H54 (cell line): Measurements from ENCODE around the gene TPD52L1.

Source experiments
- DNase-seq: peaks from one replicate; pipeline ENCODE4 v3.0.0; 2011; ENCODE audit warnings: low spot score, mixed read lengths; ENCODE audit not compliant: insufficient read length
- FAIRE-seq: peaks from 3 replicates; lab custom pipeline; 2011; peaks lifted over from hg19 to GRCh38; lab: Jason Lieb, UNC
- POLR2A ChIP-seq: IDR thresholded peaks from 2 replicates; pipeline ENCODE4 v1.6.1; 2011; ENCODE audit warnings: low read depth, mild to moderate bottlenecking, low read length

The TPD52L1 gene

GRCh38 chr6:125285353-125285752, 131.8 kb downstream of the TPD52L1 start:
- FAIRE-seq (no peak), DNase-seq (no peak)
- TF ChIP-seq POLR2A: no peak

GRCh38 chr6:125285936-125286335, 132.4 kb downstream of the TPD52L1 start:
- FAIRE-seq (no peak), DNase-seq (no peak)
- TF ChIP-seq POLR2A: no peak

- TF ChIP-seq POLR2A: no peak
- no peak for DNase-seq
- no peak for FAIRE-seq
Observed at GRCh38 chr6:125287718-125288117, 134.1 kb downstream of the TPD52L1 start.

- no peak for FAIRE-seq
Observed at GRCh38 chr6:125293587-125293986, 140.0 kb downstream of the TPD52L1 start.

GRCh38 chr6:125294036-125294435, 140.5 kb downstream of the TPD52L1 start:
- no peak for TF ChIP-seq POLR2A
- DNase-seq (no peak), FAIRE-seq (no peak)

More at GRCh38 chr6:125293587-125293986, 140.0 kb downstream of the TPD52L1 start:
- TF ChIP-seq POLR2A: no peak
- DNase-seq: no peak

- FAIRE-seq: no peak
- TF ChIP-seq POLR2A: no peak
- no peak for DNase-seq
Observed at GRCh38 chr6:125294925-125295324, 141.4 kb downstream of the TPD52L1 start.

- TF ChIP-seq POLR2A: no peak
- FAIRE-seq: no peak
- no peak for DNase-seq
Observed at GRCh38 chr6:125296471-125296870, 142.9 kb downstream of the TPD52L1 start.

GRCh38 chr6:125299257-125299656, 145.7 kb downstream of the TPD52L1 start:
- no peak for TF ChIP-seq POLR2A
- FAIRE-seq (no peak), DNase-seq (no peak)

GRCh38 chr6:125300992-125301434, 147.4 kb downstream of the TPD52L1 start:
- TF ChIP-seq POLR2A: no peak
- FAIRE-seq (no peak), DNase-seq (no peak)

GRCh38 chr6:125301435-125302391, 148.1 kb downstream of the TPD52L1 start, which contains the start of gene HDDC2:
Gene HDDC2, minus strand, starts transcription at chr6:125301967. Its CDS starts 35 bp downstream, at chr6:125301932.
- peak; percentile 57 for DNase-seq

GRCh38 chr6:125302840-125303511, 149.4 kb downstream of the TPD52L1 start:
- no peak for TF ChIP-seq POLR2A
- FAIRE-seq: no peak
- DNase-seq: no peak

More at GRCh38 chr6:125301435-125302391, 148.1 kb downstream of the TPD52L1 start, which contains the start of gene HDDC2:
- no peak for FAIRE-seq
- peak; percentile 73 for TF ChIP-seq POLR2A

GRCh38 chr6:125303512-125303854, 149.9 kb downstream of the TPD52L1 start:
- FAIRE-seq (no peak), DNase-seq (no peak)
- no peak for TF ChIP-seq POLR2A

- FAIRE-seq (no peak), DNase-seq (no peak)
- no peak for TF ChIP-seq POLR2A
Observed at GRCh38 chr6:125304970-125305660, 151.5 kb downstream of the TPD52L1 start.

- FAIRE-seq (no peak), DNase-seq (no peak)
- TF ChIP-seq POLR2A: no peak
Observed at GRCh38 chr6:125306756-125307149, 153.2 kb downstream of the TPD52L1 start.
